ENCODE data around the gene AKNAD1.

GRCh38 chr1:108791790-108792189 lies 65.1 kb downstream of the AKNAD1 start:
- TF ChIP-seq, protein P1, sequence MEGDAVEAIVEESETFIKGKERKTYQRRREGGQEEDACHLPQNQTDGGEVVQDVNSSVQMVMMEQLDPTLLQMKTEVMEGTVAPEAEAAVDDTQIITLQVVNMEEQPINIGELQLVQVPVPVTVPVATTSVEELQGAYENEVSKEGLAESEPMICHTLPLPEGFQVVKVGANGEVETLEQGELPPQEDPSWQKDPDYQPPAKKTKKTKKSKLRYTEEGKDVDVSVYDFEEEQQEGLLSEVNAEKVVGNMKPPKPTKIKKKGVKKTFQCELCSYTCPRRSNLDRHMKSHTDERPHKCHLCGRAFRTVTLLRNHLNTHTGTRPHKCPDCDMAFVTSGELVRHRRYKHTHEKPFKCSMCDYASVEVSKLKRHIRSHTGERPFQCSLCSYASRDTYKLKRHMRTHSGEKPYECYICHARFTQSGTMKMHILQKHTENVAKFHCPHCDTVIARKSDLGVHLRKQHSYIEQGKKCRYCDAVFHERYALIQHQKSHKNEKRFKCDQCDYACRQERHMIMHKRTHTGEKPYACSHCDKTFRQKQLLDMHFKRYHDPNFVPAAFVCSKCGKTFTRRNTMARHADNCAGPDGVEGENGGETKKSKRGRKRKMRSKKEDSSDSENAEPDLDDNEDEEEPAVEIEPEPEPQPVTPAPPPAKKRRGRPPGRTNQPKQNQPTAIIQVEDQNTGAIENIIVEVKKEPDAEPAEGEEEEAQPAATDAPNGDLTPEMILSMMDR (IDR thresholded peaks at IDR 0.05), result no peak
- TF ChIP-seq EZH2 (IDR thresholded peaks at IDR 0.05; ENCODE audit: borderline replicate concordance, insufficient read depth, low read depth, low read length, poor library complexity, severe bottlenecking), result no peak
